Effector memory CD4-positive, alpha-beta T cell (primary cell): ENCODE data around the gene KDM4C.

Experiments used
- DNase-seq, 3 donors: peaks; one replicate each; pipeline ENCODE4 v3.0.0-alpha.2; 2020
- H3K27ac ChIP-seq: 2 replicates; pipeline ENCODE4 v1.7.0; 2013; ENCODE audit warnings: mild to moderate bottlenecking, low read length, moderate library complexity; ENCODE audit not compliant: insufficient read depth, poor library complexity, severe bottlenecking
- H3K27me3 ChIP-seq: replicated peaks from 2 replicates; pipeline ENCODE4 v1.7.0; 2013; ENCODE audit warnings: mild to moderate bottlenecking, low read length; ENCODE audit not compliant: insufficient read depth, control insufficient read depth, poor library complexity, severe bottlenecking
- H3K36me3 ChIP-seq: 2 replicates; pipeline ENCODE4 v1.7.0; 2013; ENCODE audit warnings: mild to moderate bottlenecking, low read length, moderate library complexity; ENCODE audit not compliant: control insufficient read depth, insufficient read depth
- H3K4me1 ChIP-seq: 2 replicates; pipeline ENCODE4 v1.7.0; 2013; ENCODE audit warnings: low read length, mild to moderate bottlenecking; ENCODE audit not compliant: control insufficient read depth, insufficient read depth, poor library complexity, severe bottlenecking
- H3K4me3 ChIP-seq: 2 replicates; pipeline ENCODE4 v1.7.0; 2013; ENCODE audit warnings: low read length, low read depth, mild to moderate bottlenecking; ENCODE audit not compliant: insufficient read depth, poor library complexity, severe bottlenecking
- H3K9me3 ChIP-seq: 2 replicates; pipeline ENCODE4 v1.7.0; 2013; ENCODE audit warnings: mild to moderate bottlenecking, low read length, moderate library complexity; ENCODE audit not compliant: control insufficient read depth

Gene KDM4C

GRCh38 chr9:7119612-7120011 lies 361.8 kb downstream of the KDM4C start:
- H3K27me3 ChIP-seq = no peaks in the 10 kb centered on the region
- DNase-seq = no peak
- H3K9me3 ChIP-seq = no peaks in the 10 kb centered on the region
- no peaks in the 10 kb centered on the region for H3K4me1 ChIP-seq
- H3K4me3 ChIP-seq = no peak overlapping the region
- H3K27ac ChIP-seq = no peak overlapping the region
- peaks cover 14% of the 10 kb centered on the region for H3K36me3 ChIP-seq

DNA sequence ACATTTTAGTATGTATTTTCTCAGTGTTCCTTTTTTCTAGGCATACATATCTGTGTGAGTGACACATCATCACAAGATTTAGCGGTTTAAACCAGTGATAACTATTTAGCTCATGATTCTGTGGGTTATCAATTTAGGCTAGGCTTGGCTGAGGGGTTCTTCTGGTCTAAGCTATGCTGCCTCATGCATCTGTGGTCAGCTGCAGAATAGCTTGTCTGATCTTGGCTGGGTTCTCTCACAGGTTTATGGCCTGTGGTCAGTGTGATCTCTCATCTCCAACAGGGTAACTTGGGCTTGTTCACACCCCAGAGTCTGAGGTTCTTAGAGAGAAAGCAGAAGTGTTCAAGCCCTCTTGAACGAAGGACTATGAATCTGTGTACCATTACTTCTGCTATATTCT lies 363.3 kb downstream of the KDM4C start:
- DNase-seq = no peak
- Histone ChIP-seq H3K36me3 (peaks cover 14% of the 10 kb centered on the region), H3K9me3 (no peaks in the 10 kb centered on the region), H3K27me3 (no peaks in the 10 kb centered on the region), H3K4me1 (no peaks in the 10 kb centered on the region), H3K27ac (no peak overlapping the region), H3K4me3 (no peak overlapping the region)

DNA sequence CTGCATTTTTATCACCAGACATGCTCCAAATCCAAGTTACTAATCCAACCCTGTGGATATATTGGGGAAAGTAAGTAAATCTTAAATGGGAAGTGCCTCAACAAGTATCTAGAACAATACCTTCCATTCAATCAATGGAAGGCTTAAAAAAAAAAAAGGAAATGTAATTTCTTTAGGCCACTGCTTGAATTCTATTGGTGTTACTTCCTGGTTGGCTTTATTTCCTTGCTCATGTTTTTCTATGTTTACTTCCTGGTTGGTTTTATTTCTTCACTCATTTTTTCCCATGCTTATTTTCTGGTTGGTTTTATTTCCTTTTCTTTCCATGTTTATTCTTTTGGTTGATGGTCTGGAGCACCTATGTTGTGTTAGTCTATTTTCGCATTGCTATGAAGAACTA lies 363.9 kb downstream of the KDM4C start:
- Histone ChIP-seq H3K4me1 (no peaks in the 10 kb centered on the region), H3K9me3 (no peaks in the 10 kb centered on the region), H3K36me3 (peaks cover 14% of the 10 kb centered on the region), H3K27ac (no peak overlapping the region), H3K27me3 (no peaks in the 10 kb centered on the region), H3K4me3 (no peak overlapping the region)
- no peak for DNase-seq

DNA sequence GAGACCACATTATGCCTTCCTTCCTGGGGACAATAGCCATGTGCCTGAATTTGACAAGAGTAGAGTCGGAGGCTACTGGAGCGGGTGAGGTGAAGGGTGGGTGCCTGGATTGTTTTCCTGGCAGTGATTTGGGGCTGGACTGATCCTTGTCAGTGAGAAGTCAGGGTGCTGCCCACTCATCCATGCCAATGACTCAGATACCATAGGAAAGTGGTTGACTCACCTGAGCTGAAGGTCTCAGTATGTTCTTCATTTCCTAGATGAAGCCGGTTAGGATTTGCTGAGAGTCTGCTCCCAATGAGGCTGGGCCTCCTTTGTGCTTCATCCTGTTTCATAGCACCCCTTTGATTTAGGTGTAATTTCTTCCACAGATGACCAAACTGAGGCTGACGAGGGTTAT lies 366.0 kb downstream of the KDM4C start:
- H3K4me3 ChIP-seq = no peak overlapping the region
- H3K4me1 ChIP-seq = no peaks in the 10 kb centered on the region
- H3K9me3 ChIP-seq = no peaks in the 10 kb centered on the region
- no peak for DNase-seq
- H3K27ac ChIP-seq = no peak overlapping the region
- peaks cover 23% of the 10 kb centered on the region for H3K36me3 ChIP-seq
- H3K27me3 ChIP-seq = no peaks in the 10 kb centered on the region

GRCh38 chr9:7125231-7125630 lies 367.5 kb downstream of the KDM4C start:
- no peak for DNase-seq
- Histone ChIP-seq H3K27me3 (no peaks in the 10 kb centered on the region), H3K9me3 (no peaks in the 10 kb centered on the region), H3K36me3 (peaks cover 28% of the 10 kb centered on the region), H3K4me3 (no peak overlapping the region), H3K27ac (no peak overlapping the region), H3K4me1 (no peaks in the 10 kb centered on the region)

DNA sequence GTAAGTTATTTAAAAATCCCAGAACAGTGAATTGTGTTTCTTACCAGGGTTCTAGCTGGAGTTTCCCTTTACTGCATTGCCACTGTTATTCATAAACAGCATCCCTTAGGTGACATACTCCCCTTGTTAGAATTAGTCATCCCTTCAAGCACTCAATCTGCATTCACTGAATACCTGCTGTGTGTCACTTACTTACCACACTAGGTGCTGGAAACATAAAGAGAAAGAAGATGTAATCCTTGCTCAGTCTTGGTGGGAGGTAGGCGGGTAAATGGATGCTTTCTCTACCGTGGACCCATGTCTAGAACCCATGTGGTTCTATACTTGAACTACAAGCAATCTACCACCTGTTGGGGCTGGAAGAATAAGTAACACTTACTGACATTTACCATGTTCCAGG lies 371.6 kb downstream of the KDM4C start:
- Histone ChIP-seq H3K9me3 (no peaks in the 10 kb centered on the region), H3K27me3 (no peaks in the 10 kb centered on the region), H3K27ac (no peak overlapping the region), H3K36me3 (peaks cover 17% of the 10 kb centered on the region), H3K4me3 (no peak overlapping the region), H3K4me1 (no peaks in the 10 kb centered on the region)
- no peak for DNase-seq

DNA sequence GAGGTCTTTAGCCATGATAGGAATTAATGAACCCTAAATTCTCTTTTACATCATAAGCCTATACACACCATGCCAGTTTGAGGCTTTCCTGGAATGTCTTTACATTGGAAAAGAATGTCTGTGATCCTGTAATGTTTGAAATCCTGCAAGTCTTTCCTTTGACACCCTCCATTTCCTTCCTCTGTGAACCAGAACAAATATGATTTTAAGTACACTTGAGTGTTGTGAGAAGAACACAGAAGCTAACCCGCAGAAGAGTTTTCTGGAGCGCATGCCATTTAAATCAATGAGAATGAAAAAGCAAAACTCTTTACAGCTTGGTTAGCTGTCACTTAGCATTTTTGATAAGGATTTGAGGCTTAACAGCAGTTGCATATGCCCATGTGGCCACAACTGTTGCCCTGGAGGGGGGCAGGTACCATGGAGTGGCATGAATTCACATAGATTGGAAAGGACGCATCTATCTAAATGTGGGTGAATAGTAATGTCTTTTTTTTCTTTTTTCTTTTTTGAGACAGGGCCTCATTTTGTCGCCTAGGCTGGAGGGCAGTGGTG lies 372.6 kb downstream of the KDM4C start:
- DNase-seq = no peak
- Histone ChIP-seq H3K4me1 (no peaks in the 10 kb centered on the region), H3K4me3 (no peak overlapping the region), H3K27me3 (no peaks in the 10 kb centered on the region), H3K9me3 (no peaks in the 10 kb centered on the region), H3K36me3 (peaks cover 17% of the 10 kb centered on the region), H3K27ac (no peak overlapping the region)

DNA sequence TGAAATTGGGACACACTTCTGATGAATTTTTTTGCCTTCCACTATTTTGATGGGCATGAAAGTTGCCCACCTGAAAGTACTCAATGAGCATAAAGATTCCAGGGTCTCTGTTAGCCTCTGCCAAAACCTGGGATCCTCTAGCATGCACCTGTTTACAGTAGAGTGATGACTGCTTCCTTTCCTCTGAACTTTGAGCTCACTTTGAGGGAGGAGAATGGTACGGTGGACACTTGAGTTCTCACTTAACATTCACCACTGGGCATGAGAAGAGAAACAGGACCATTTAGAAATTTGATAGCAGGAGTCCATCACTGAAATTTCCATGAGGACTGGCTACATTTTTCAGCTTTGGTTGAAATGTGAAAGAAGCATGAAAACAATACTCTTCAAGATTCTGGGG lies 374.8 kb downstream of the KDM4C start:
- no peaks in the 10 kb centered on the region for H3K4me1 ChIP-seq

DNA sequence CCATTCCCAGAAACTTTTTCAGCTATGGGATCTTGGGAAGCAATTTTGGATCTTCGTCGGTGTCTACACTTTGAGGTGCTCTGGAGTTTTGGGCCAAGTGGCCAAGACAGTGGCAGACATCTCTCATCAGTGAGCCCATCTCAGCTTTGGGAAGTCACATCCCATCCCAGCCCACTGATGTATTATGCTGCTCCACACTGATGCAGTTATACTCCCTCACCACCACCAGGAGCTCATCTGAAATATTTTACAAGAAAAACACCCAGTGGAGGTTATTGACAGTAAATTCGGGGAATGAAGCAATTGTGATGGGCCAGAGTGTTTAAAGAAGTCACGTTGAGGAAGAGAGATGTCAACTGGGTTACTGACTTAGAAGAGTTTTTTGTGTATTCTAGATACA lies 378.0 kb downstream of the KDM4C start:
- H3K4me3 ChIP-seq = no peak overlapping the region
- H3K9me3 ChIP-seq = no peaks in the 10 kb centered on the region
- peaks cover 6% of the 10 kb centered on the region for H3K36me3 ChIP-seq
- H3K4me1 ChIP-seq = no peaks in the 10 kb centered on the region
- no peak for DNase-seq
- no peak overlapping the region for H3K27ac ChIP-seq
- H3K27me3 ChIP-seq = no peaks in the 10 kb centered on the region

More for the DNA sequence above, 374.8 kb downstream of the KDM4C start:
- H3K9me3 ChIP-seq = no peaks in the 10 kb centered on the region
- no peaks in the 10 kb centered on the region for H3K27me3 ChIP-seq
- no peak overlapping the region for H3K4me3 ChIP-seq
- DNase-seq = no peak
- no peak overlapping the region for H3K27ac ChIP-seq
- peaks cover 20% of the 10 kb centered on the region for H3K36me3 ChIP-seq

DNA sequence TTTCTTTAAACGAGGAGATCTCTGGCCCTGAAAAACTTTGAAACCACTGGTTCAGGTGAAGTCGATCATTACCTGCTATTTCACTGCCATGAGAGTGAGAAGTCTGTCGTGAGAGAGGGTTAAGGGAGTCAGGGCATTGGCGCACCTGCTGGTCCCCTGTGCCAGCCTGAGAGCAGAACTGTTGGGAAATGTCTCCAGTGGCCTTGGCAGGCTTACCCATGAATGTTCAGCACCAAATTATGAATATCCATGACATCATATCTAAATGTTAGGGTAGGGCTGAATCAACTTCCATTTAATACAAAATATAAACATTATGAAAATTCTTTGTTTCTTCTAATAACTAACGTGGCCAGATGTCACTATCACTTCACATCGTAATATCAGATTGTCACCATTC lies 379.3 kb downstream of the KDM4C start:
- Histone ChIP-seq H3K9me3 (no peaks in the 10 kb centered on the region), H3K4me3 (no peak overlapping the region), H3K27me3 (no peaks in the 10 kb centered on the region), H3K36me3 (peaks cover 6% of the 10 kb centered on the region), H3K4me1 (no peaks in the 10 kb centered on the region), H3K27ac (no peak overlapping the region)
- no peak for DNase-seq

DNA sequence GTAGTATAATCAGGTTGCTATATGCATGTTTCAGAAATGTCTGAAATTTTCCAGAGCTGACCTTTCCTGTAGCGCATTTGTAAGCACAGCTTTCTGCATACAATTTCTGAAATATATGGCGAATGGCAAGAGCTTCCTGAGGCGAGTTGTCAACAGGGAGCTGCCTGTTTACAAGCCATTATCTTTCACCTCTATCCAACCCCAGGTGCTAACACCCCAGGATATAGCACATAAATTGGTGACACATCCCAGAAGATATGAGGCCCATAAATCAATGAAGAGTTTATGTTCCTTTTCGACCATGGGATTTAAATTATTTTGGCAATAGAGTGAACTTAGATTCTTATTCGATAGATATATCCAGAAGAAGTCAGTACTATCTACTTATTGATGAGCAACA lies 379.8 kb downstream of the KDM4C start:
- Histone ChIP-seq H3K4me3 (no peak overlapping the region), H3K36me3 (peaks cover 6% of the 10 kb centered on the region), H3K27ac (no peak overlapping the region), H3K4me1 (no peaks in the 10 kb centered on the region), H3K9me3 (no peaks in the 10 kb centered on the region), H3K27me3 (no peaks in the 10 kb centered on the region)
- no peak for DNase-seq
